Hematopoietic multipotent progenitor cell treated with erythropoietin and hydrocortisone succinate and interleukin-3 and kit ligand, for 6 days (in vitro differentiated cells): Measurements from ENCODE around the gene CD151.
A peak's percentile ranks its signal among the peaks of the same experiment; 100 is the strongest.

Experiments used
- DNase-seq: peaks from one replicate; pipeline ENCODE4 v3.0.0-alpha.2; 2015

The CD151 gene

DNA sequence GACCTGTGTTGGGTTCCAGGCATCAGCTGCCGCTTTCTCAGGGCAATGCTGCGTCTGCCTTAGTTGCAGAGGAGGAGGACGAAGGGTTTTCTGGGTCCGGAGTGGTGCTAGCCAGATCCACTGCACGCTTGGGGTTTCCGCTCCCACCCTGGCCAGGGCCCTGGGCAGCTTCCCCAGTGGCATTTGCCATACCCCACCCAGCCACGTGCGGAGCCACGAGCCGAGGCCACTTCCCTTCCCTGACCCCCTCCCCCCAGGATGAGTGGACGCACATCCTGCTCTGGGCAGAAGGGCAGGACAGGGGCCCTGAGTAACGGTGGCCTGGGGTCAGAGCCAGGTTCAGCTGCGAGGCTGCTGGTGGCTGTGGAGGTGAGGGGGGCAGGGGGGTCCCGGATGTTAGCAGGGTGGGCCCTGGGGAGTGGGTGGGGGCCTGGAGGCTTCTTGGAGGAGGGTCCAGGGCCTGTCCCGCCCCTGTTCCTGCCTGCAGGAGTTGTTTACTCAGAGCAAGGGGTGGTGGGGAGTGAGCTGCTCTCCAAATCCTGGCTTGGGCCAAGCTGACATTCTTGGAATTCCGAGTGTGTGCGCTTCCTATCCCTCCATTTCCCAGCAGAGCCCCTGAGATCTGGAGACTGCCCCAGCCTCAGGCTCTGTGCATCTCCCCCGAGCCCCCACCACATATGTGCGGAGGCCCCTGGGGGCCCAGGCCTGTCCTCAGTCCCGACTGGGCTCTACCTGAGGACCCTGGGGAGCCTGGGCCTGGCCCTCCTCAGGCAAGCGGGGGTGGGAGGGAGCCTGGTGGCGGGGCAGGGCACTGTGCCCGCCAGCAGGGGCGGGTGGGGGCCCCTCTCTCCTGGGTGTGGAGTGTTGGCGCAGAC, 11.3 kb downstream of the CD151 start:
- peak; percentile 50 for DNase-seq

DNA sequence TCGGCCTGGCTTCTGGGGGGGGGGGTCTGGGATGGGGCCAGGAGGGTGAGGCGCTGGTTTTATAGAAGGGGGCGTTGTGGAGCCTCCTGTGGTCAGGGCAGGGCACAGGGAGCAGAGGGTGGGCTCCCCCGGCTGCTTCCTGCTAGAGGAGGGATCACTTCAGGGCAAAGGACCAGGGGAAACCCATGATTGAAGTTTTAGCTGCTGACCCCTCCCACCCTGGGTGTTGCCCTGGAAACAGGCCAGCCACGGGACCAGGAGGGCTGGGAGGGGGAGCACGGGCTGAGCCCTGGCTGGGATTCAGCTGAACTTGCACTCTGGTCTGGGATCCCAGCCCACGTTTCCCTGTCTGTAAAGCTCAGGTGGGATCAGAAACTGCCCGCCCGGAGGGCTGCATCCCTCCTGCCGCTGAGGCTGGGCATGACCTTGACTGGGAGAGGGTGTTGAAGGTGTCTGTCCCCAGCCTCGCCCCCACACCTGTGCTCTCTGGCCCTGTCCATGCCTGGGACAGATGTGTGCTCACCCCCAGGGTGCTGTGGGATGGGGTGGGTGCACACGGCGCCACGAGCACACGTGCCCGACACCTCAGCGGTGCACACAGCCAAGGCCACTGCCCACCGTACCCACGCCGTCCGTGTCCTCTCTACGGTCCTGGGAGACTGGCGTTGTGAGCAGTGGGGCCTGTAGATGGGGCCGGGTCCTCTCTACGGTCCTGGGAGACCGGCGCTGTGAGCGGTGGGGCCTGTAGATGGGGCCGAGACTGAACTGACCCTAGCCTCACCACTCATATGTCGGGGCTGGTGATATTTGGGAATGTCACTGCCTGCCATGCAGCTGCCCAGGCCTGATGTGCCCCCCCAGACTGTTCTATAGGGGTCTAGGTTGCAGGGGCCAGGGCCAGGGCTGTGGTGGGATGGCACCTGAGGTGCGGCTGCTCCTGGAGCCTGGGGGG, 12.2 kb downstream of the CD151 start:
- peak; percentile 94 for DNase-seq

GRCh38 chr11:845872-846495, 13.2 kb downstream of the CD151 start:
- DNase-seq = peak; percentile 82

- DNase-seq = no peak
Observed at GRCh38 chr11:846496-847098, 13.8 kb downstream of the CD151 start.

- DNase-seq = no peak
Observed at GRCh38 chr11:847876-848275, 15.1 kb downstream of the CD151 start.

GRCh38 chr11:848380-848931, 15.7 kb downstream of the CD151 start:
- DNase-seq = peak; percentile 78

DNA sequence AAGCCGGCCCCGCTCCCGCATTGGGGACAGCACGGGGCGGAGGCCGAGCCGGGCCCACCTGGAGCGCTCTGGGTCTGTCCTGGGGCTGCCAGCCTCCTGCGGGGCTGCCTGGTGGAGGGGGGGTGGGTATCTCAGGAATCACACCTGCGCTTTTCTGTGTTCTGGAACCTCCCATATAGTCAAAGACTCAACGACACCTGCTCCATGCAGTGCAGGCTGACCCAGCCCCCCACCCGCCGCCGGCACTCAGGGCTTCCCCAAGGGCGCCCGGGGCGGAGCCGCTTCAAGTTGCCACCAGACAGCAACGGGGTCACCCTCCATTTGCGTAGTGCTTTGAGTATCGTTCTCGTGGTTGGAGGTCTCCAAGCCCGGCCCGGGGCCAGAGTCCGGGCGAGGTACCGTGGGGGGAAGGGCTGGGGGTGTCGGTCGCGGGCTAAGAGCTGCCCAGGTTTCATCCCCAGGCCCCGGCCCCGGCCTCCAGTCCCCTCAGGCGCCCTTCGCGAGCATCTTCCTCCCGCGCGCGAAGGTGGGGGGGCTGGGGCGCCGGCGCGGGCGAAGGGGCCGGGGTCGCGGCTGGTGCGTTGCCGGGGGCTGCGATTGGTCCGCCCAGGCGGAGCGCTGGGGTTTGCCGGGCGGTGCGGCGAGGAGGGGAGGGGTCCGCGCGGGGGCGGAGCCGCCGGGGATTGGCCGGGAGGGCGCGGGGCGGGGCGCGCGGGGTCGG, 16.5 kb downstream of the CD151 start:
- no peak for DNase-seq

GRCh38 chr11:849951-850774, 17.4 kb downstream of the CD151 start:
- DNase-seq = no peak

GRCh38 chr11:850775-851763, 18.3 kb downstream of the CD151 start:
- DNase-seq = peak; percentile 60

DNA sequence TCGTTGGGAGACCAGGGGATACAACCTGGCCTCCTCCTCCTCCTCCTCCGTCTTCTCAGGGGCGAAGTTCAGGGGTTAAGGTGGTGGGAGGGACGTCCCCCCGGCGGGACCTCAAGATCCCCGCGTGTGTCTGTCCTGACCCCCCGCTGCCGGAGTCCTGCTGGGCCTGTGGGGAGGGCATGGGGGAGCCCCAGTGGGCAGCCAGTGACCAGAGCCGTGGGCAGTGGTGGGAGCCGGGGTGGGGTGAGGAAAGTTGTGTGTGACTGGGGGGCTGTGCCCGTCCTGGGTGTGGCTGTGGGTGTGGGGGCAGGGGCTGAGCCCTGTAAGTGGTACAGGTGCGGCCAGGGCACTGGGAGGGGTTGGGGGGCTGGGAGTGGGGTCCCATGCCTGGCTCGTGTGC, 20.0 kb downstream of the CD151 start:
- DNase-seq = no peak

- DNase-seq = no peak
Observed at GRCh38 chr11:853682-854448, 21.1 kb downstream of the CD151 start.

GRCh38 chr11:854601-855329, 22.0 kb downstream of the CD151 start:
- no peak for DNase-seq

- DNase-seq = no peak
Observed at GRCh38 chr11:855330-855674, 22.6 kb downstream of the CD151 start.

DNA sequence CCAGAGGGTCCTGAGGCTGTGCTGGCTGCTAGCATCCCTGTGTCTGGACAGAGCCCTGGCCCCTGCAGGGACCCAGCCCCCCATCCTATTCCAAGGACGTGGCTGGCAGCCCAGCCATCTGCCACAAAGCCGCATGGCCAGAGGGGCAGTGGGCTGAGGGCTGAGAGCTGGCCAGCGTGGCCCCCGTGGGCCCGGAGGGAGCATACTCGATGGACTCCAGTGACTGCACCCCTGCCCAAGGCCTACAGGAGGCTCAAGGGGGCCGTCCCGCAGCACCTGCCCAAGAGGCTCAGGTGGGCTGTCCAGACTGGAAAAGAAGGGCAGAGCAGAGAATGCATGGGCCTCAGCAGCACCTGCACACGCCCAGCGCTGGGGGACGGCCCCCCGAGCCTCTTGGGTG, 23.0 kb downstream of the CD151 start:
- DNase-seq = no peak

DNA sequence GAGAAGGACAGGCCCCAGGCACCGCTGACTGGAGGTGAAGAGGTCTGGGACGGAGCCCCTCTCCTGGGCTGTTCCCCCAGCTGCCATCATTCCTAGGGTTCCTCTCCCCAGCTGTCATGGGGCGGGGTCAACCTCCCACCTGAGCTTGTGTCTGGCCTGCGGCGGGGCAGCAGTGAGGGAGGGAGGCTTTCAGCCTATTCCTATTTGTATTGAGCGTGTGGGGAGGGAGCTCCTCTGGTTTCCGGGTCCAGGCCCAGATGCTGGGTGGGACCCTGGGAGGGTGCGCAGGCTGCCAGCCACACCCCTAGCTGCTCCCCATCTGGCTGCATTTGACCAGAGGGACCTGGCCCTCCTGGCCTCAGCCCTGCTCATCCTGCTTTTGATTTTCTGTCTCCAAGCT, 23.6 kb downstream of the CD151 start:
- DNase-seq = no peak

GRCh38 chr11:858053-858761, 25.5 kb downstream of the CD151 start:
- no peak for DNase-seq

DNA sequence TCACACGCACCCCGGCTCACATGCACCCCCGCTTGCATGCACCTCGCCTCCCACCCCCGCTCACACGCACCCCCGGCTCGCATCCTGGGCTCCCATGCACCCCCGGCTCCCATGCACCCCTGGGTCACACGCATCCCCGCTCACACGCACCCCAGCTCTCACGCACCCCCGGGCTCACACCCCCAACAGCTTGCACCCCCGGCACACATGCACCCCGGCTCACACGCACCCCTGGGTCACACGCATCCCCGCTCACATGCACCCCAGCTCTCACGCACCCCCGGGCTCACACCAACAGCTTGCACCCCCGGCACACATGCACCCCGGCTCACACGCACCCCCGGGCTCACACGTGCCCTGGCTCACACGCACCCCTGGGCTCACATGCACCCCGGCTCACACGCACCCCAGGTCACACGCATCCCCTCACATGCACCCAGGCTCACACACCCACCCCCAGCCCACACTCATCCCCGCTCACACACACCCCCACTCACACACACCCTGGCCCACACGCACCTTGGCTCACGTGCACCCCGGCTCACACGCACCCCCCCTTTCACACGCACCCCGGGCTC, 26.1 kb downstream of the CD151 start:
- no peak for DNase-seq
